Breast epithelium (tissue), 3 donors: ENCODE data around the gene IL21R.

Source experiments
- CTCF ChIP-seq, 3 donors: fragments of 450-650 bp; IDR thresholded peaks; one replicate each; pipeline ENCODE4 v1.5.1; 2016 to 2017; ENCODE audit warnings: antibody characterized with exemption in 3 of 3, mild to moderate bottlenecking in 3 of 3, moderate library complexity in 3 of 3
- POLR2AphosphoS5 ChIP-seq, 3 donors: sonication (generic); formaldehyde crosslinking; IDR thresholded peaks; one replicate each; pipeline ENCODE4 v1.6.1; 2017; ENCODE audit warnings: antibody characterized with exemption in 3 of 3

- TF ChIP-seq CTCF (IDR thresholded peaks at IDR 0.05) (no peak), POLR2AphosphoS5 (IDR thresholded peaks at IDR 0.05) (no peak)
Observed at GRCh38 chr16:27417047-27417671, 15.2 kb downstream of the IL21R start.
